ENCODE results near the gene METTL26. TPM values are rescaled to one million over a fixed set of nuclear protein-coding genes. Genes with fewer than 3 reads are reported as not detected.

METTL26 gene
- total RNA-seq, 4 donors from 2014 or later, result 69.6 to 105 (median 79.9) TPM

- WGBS, 2 donors, result no CpG with 5 or more reads among the region's 19 CpGs
- Histone ChIP-seq H3K9me3 (no peaks in the 10 kb centered on the region), H3K27me3 (peaks cover 0 to 24% (median 0%) of the 10 kb centered on the region in 4 donors), H3K4me1 (peaks cover 34 to 68% (median 36%) of the 10 kb centered on the region in 3 donors), H3K4me3 (no peak overlapping the region), H3K27ac (no peak overlapping the region), H3K36me3 (peaks cover 35 to 56% (median 36%) of the 10 kb centered on the region in 3 donors)
- intact Hi-C loops (cut with DNase I), result no loop called here
- no peak for DNase-seq
- no peak for TF ChIP-seq POLR2A (IDR thresholded peaks at IDR 0.05)
- no peak for TF ChIP-seq CTCF (IDR thresholded peaks at IDR 0.05)
These were observed 36.3 kb upstream of the METTL26 start for GRCh38 chr16:672371-672770.

- no peak overlapping the region for H3K27ac ChIP-seq
- no peak for DNase-seq
- no peaks in the 10 kb centered on the region for H3K9me3 ChIP-seq
- H3K27me3 ChIP-seq, result peaks cover 0 to 15% (median 0%) of the 10 kb centered on the region in 4 donors
- peaks cover 32 to 67% (median 32%) of the 10 kb centered on the region in 3 donors for H3K4me1 ChIP-seq
- peaks cover 35 to 56% (median 36%) of the 10 kb centered on the region in 3 donors for H3K36me3 ChIP-seq
- H3K4me3 ChIP-seq, result no peak overlapping the region
- WGBS, 2 donors, result 73 to 100% methylated on average over 2 of the region's 40 CpGs
- no peak for TF ChIP-seq CTCF (IDR thresholded peaks at IDR 0.05)
- no peak for TF ChIP-seq POLR2A (IDR thresholded peaks at IDR 0.05)
- intact Hi-C loops (cut with DNase I), result no loop called here
These were observed 35.4 kb upstream of the METTL26 start for GRCh38 chr16:671353-672131.

GRCh38 chr16:670485-671352 is 34.6 kb upstream of the METTL26 start:
- 90% methylated on average over 37 of the region's 52 CpGs; no CpG with 5 or more reads in 1 of the 2 donors for WGBS, 2 donors
- Histone ChIP-seq H3K4me1 (peaks cover 23 to 58% (median 24%) of the 10 kb centered on the region in 3 donors), H3K9me3 (no peaks in the 10 kb centered on the region), H3K4me3 (no peak overlapping the region), H3K36me3 (peaks cover 35 to 56% (median 36%) of the 10 kb centered on the region in 3 donors), H3K27me3 (peaks cover 0 to 7% (median 0%) of the 10 kb centered on the region in 4 donors), H3K27ac (no peak overlapping the region)
- no peak for TF ChIP-seq CTCF (IDR thresholded peaks at IDR 0.05)
- no peak for TF ChIP-seq POLR2A (IDR thresholded peaks at IDR 0.05)
- DNase-seq, result no peak
- intact Hi-C loops (cut with DNase I), result no loop called here

GRCh38 chr16:669666-670065 is 33.6 kb upstream of the METTL26 start:
- H3K4me3 ChIP-seq, result no peak overlapping the region
- peaks cover 16 to 48% (median 16%) of the 10 kb centered on the region in 3 donors for H3K4me1 ChIP-seq
- no peak overlapping the region for H3K27ac ChIP-seq
- H3K9me3 ChIP-seq, result no peaks in the 10 kb centered on the region
- 93% methylated on average over 3 of the region's 13 CpGs; no CpG with 5 or more reads in 1 of the 2 donors for WGBS, 2 donors
- H3K36me3 ChIP-seq, result peaks cover 35 to 56% (median 36%) of the 10 kb centered on the region in 3 donors
- intact Hi-C loops (cut with DNase I), result loop anchor here (10.0 kb wide), 1 partner anchor 85 kb away; no protein-coding TSS in a partner anchor
- no peak for TF ChIP-seq POLR2A (IDR thresholded peaks at IDR 0.05)
- no peak for TF ChIP-seq CTCF (IDR thresholded peaks at IDR 0.05)
- H3K27me3 ChIP-seq, result no peaks in the 10 kb centered on the region
- no peak for DNase-seq
